ENCODE results near the gene SH3BP1. TPM values are rescaled to one million over a fixed set of nuclear protein-coding genes. Genes with fewer than 3 reads are reported as not detected.

SH3BP1 gene
- polyA plus RNA-seq, 2 of the 4 experiments (the other 2 are of a cell fraction): 1.8 to 2.7 TPM

GRCh38 chr22:37705205-37705604, 65.7 kb downstream of the SH3BP1 start:
- no peak overlapping the region for H3K27ac ChIP-seq
- ChIA-PET POLR2A (no interaction called here), CTCF (interaction anchor here (3.0 kb wide), 1 partner anchor 8 kb away, joined by 8 read pairs; no protein-coding TSS in a partner anchor)
- no peak for DNase-seq (ENCODE audit: low read depth in 1 of 2, low spot score in 1 of 2)
- FAIRE-seq: no peak
- 80% methylated on average over 3 of the region's 3 CpGs for WGBS (ENCODE audit: missing lambda C conversion rate)
- ATAC-seq: no peak
- TF ChIP-seq ATOH8 (CRISPR knock-in tag; IDR thresholded peaks at IDR 0.05; ENCODE audit: low read depth) (no peak), CBX2 (IDR thresholded peaks at IDR 0.05; ENCODE audit: borderline replicate concordance, low read depth) (no peak), GATA3 (IDR thresholded peaks at IDR 0.05; ENCODE audit: borderline replicate concordance) (no peak), EP300 (IDR thresholded peaks at IDR 0.05) (no peak), HES2 (IDR thresholded peaks at IDR 0.05) (no peak), KDM5A (IDR thresholded peaks at IDR 0.05) (no peak), ZFP36 (IDR thresholded peaks at IDR 0.05; ENCODE audit: borderline replicate concordance, partially characterized antibody) (no peak), MAZ (IDR thresholded peaks at IDR 0.05; ENCODE audit: borderline replicate concordance, low read depth, low read length) (no peak), RNF2 (IDR thresholded peaks at IDR 0.05; ENCODE audit: borderline replicate concordance, low read depth) (no peak)
- H3K4me2 ChIP-seq: no peak overlapping the region
- no peak overlapping the region for H3K4me3 ChIP-seq
- H3K9me3 ChIP-seq: no peaks in the 10 kb centered on the region
- no peaks in the 10 kb centered on the region for H3K4me1 ChIP-seq

Small RNA genes lying within 50 kb of the gene (small RNA-seq; reads per million reads assigned to genes)
- gene RN7SL385P: 0 to 1.3 (median 0) reads per million in 6 experiments

Other genes starting within 250 kb of the SH3BP1 start
- gene ELFN2, start 212.2 kb upstream of the SH3BP1 start, polyA plus RNA-seq (2011; rRNA removed): 0.94 and 1.0 TPM in 2 replicates
- 7.5 to 9.6 TPM (median 8.1 TPM) in 3 replicates for gene ELFN2, start 212.2 kb upstream of the SH3BP1 start, polyA plus RNA-seq (2017; fragmentation: RNase III; extraction: RNeasy Plus Mini Kit Qiagen cat#74134 plus additional on column Dnase treatment)
- 1.2 and 2.0 TPM in 2 replicates for gene MFNG, start 153.3 kb upstream of the SH3BP1 start, polyA plus RNA-seq (2011; rRNA removed)
- 1.7 to 1.8 TPM (median 1.7 TPM) in 3 replicates for gene MFNG, start 153.3 kb upstream of the SH3BP1 start, polyA plus RNA-seq (2017; fragmentation: RNase III; extraction: RNeasy Plus Mini Kit Qiagen cat#74134 plus additional on column Dnase treatment)
- gene CARD10, start 120.3 kb upstream of the SH3BP1 start, polyA plus RNA-seq (2011; rRNA removed): 8.3 and 11.1 TPM in 2 replicates
- gene CARD10, start 120.3 kb upstream of the SH3BP1 start, polyA plus RNA-seq (2017; fragmentation: RNase III; extraction: RNeasy Plus Mini Kit Qiagen cat#74134 plus additional on column Dnase treatment): 14.1 to 16.1 TPM (median 15.3 TPM) in 3 replicates
- gene CDC42EP1, start 79.2 kb upstream of the SH3BP1 start, polyA plus RNA-seq (2011; rRNA removed): 12.2 and 16.0 TPM in 2 replicates
- 20.2 to 21.5 TPM (median 20.3 TPM) in 3 replicates for gene CDC42EP1, start 79.2 kb upstream of the SH3BP1 start, polyA plus RNA-seq (2017; fragmentation: RNase III; extraction: RNeasy Plus Mini Kit Qiagen cat#74134 plus additional on column Dnase treatment)
- 1.1 and 2.0 TPM in 2 replicates for gene LGALS2, start 59.6 kb upstream of the SH3BP1 start, polyA plus RNA-seq (2011; rRNA removed)
- gene LGALS2, start 59.6 kb upstream of the SH3BP1 start, polyA plus RNA-seq (2017; fragmentation: RNase III; extraction: RNeasy Plus Mini Kit Qiagen cat#74134 plus additional on column Dnase treatment): 0.45 to 0.75 TPM (median 0.63 TPM) in 3 replicates
- gene GGA1, start 30.8 kb upstream of the SH3BP1 start, polyA plus RNA-seq (2011; rRNA removed): 20.5 and 22.0 TPM in 2 replicates
- gene GGA1, start 30.8 kb upstream of the SH3BP1 start, polyA plus RNA-seq (2017; fragmentation: RNase III; extraction: RNeasy Plus Mini Kit Qiagen cat#74134 plus additional on column Dnase treatment): 23.5 to 28.4 TPM (median 26.1 TPM) in 3 replicates
- gene PDXP, start 19.1 kb downstream of the SH3BP1 start, polyA plus RNA-seq (2011; rRNA removed): 13.1 and 17.9 TPM in 2 replicates
- gene PDXP, start 19.1 kb downstream of the SH3BP1 start, polyA plus RNA-seq (2017; fragmentation: RNase III; extraction: RNeasy Plus Mini Kit Qiagen cat#74134 plus additional on column Dnase treatment): 10.5 to 11.5 TPM (median 10.8 TPM) in 3 replicates
- 584 and 723 TPM in 2 replicates for gene LGALS1, start 36.0 kb downstream of the SH3BP1 start, polyA plus RNA-seq (2011; rRNA removed)
- 1,477 to 1,633 TPM (median 1,616 TPM) in 3 replicates for gene LGALS1, start 36.0 kb downstream of the SH3BP1 start, polyA plus RNA-seq (2017; fragmentation: RNase III; extraction: RNeasy Plus Mini Kit Qiagen cat#74134 plus additional on column Dnase treatment)
- 13.6 and 23.0 TPM in 2 replicates for gene NOL12, start 46.7 kb downstream of the SH3BP1 start, polyA plus RNA-seq (2011; rRNA removed)
- 34.5 to 39.3 TPM (median 37.3 TPM) in 3 replicates for gene NOL12, start 46.7 kb downstream of the SH3BP1 start, polyA plus RNA-seq (2017; fragmentation: RNase III; extraction: RNeasy Plus Mini Kit Qiagen cat#74134 plus additional on column Dnase treatment)
- 15.7 and 32.6 TPM in 2 replicates for gene TRIOBP, start 57.4 kb downstream of the SH3BP1 start, polyA plus RNA-seq (2011; rRNA removed)
- 25.5 to 29.5 TPM (median 26.0 TPM) in 3 replicates for gene TRIOBP, start 57.4 kb downstream of the SH3BP1 start, polyA plus RNA-seq (2017; fragmentation: RNase III; extraction: RNeasy Plus Mini Kit Qiagen cat#74134 plus additional on column Dnase treatment)
- gene GCAT, start 168.3 kb downstream of the SH3BP1 start, polyA plus RNA-seq (2011; rRNA removed): 1.2 and 1.3 TPM in 2 replicates
- 2.1 to 3.1 TPM (median 2.6 TPM) in 3 replicates for gene GCAT, start 168.3 kb downstream of the SH3BP1 start, polyA plus RNA-seq (2017; fragmentation: RNase III; extraction: RNeasy Plus Mini Kit Qiagen cat#74134 plus additional on column Dnase treatment)
- not detected in 2 replicates for gene GALR3, start 183.7 kb downstream of the SH3BP1 start, polyA plus RNA-seq (2011; rRNA removed)
- not detected in 3 replicates for gene GALR3, start 183.7 kb downstream of the SH3BP1 start, polyA plus RNA-seq (2017; fragmentation: RNase III; extraction: RNeasy Plus Mini Kit Qiagen cat#74134 plus additional on column Dnase treatment)
- gene ANKRD54, start 204.7 kb downstream of the SH3BP1 start, polyA plus RNA-seq (2011; rRNA removed): 13.2 and 15.2 TPM in 2 replicates
- gene ANKRD54, start 204.7 kb downstream of the SH3BP1 start, polyA plus RNA-seq (2017; fragmentation: RNase III; extraction: RNeasy Plus Mini Kit Qiagen cat#74134 plus additional on column Dnase treatment): 19.3 to 21.8 TPM (median 21.1 TPM) in 3 replicates
- gene EIF3L, start 209.8 kb downstream of the SH3BP1 start, polyA plus RNA-seq (2011; rRNA removed): 423 and 493 TPM in 2 replicates
- gene EIF3L, start 209.8 kb downstream of the SH3BP1 start, polyA plus RNA-seq (2017; fragmentation: RNase III; extraction: RNeasy Plus Mini Kit Qiagen cat#74134 plus additional on column Dnase treatment): 212 to 222 TPM (median 218 TPM) in 3 replicates